ENCODE results near the gene PSMG3.

- TF ChIP-seq CTCF (conservative IDR thresholded peaks at IDR 0.05; ENCODE audit: low read depth in 2 of 2) (no peak), EZH2 (IDR thresholded peaks at IDR 0.05; ENCODE audit: low read depth, unreplicated experiment) (no peak), POLR2AphosphoS5 (IDR thresholded peaks at IDR 0.05; ENCODE audit: low read depth) (no peak), EZH2phosphoT487 (IDR thresholded peaks at IDR 0.05; ENCODE audit: unreplicated experiment) (no peak)
- TF ChIP-seq, protein P1, sequence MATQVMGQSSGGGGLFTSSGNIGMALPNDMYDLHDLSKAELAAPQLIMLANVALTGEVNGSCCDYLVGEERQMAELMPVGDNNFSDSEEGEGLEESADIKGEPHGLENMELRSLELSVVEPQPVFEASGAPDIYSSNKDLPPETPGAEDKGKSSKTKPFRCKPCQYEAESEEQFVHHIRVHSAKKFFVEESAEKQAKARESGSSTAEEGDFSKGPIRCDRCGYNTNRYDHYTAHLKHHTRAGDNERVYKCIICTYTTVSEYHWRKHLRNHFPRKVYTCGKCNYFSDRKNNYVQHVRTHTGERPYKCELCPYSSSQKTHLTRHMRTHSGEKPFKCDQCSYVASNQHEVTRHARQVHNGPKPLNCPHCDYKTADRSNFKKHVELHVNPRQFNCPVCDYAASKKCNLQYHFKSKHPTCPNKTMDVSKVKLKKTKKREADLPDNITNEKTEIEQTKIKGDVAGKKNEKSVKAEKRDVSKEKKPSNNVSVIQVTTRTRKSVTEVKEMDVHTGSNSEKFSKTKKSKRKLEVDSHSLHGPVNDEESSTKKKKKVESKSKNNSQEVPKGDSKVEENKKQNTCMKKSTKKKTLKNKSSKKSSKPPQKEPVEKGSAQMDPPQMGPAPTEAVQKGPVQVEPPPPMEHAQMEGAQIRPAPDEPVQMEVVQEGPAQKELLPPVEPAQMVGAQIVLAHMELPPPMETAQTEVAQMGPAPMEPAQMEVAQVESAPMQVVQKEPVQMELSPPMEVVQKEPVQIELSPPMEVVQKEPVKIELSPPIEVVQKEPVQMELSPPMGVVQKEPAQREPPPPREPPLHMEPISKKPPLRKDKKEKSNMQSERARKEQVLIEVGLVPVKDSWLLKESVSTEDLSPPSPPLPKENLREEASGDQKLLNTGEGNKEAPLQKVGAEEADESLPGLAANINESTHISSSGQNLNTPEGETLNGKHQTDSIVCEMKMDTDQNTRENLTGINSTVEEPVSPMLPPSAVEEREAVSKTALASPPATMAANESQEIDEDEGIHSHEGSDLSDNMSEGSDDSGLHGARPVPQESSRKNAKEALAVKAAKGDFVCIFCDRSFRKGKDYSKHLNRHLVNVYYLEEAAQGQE (IDR thresholded peaks at IDR 0.05; ENCODE audit: unreplicated experiment), result no peak
Observed at GRCh38 chr7:1535100-1535458, 34.8 kb downstream of the PSMG3 start.
